H1 (cell line): ENCODE data around the gene ARID1B.
A peak's percentile ranks its signal among the peaks of the same experiment; 100 is the strongest.

Experiments
- TEAD4 ChIP-seq: IDR thresholded peaks from 2 replicates; pipeline ENCODE4 v1.6.1; 2012; ENCODE audit warnings: low read depth, low read length, inconsistent platforms, mixed read lengths
- TF ChIP-seq, protein P1 (sequence below), 3 experiments: IDR thresholded peaks; 1 replicate in 2 of 3; 2 replicates in 1 of 3; pipeline versions ENCODE4 v1.5.1 to v1.6.1; 2011; ENCODE audit warnings: low read length in 3 of 3, mild to moderate bottlenecking in 3 of 3, inconsistent platforms in 2 of 3, low read depth in 1 of 3, moderate library complexity in 1 of 3; ENCODE audit not compliant: insufficient read depth in 1 of 3; ENCODE audit errors: control extremely low read depth in 1 of 3
- TF ChIP-seq, protein P2 (sequence below): IDR thresholded peaks from 2 replicates; pipeline ENCODE4 v1.6.1; 2011; ENCODE audit warnings: low read length, improper control_type of control experiment

DNA sequence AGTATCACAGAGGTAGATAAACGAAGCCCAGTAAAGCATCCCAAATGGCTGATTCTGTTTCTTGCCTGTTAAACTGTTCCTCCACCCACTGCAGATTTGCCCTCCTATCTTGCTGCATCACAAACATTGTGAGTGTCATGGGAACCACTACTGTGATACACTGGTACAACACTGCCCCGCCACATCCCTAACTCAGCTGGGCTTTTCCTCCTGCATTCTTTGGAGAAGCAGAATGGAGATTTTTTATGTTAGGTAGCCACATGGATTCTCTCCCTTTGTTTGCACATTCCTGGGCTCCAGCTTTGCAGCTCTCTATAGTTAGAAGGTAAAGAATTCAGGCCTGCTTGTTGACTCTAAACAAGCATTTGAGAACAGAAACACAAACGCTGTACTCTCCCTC, 312.1 kb downstream of the ARID1B start:
- TF ChIP-seq, protein P1, sequence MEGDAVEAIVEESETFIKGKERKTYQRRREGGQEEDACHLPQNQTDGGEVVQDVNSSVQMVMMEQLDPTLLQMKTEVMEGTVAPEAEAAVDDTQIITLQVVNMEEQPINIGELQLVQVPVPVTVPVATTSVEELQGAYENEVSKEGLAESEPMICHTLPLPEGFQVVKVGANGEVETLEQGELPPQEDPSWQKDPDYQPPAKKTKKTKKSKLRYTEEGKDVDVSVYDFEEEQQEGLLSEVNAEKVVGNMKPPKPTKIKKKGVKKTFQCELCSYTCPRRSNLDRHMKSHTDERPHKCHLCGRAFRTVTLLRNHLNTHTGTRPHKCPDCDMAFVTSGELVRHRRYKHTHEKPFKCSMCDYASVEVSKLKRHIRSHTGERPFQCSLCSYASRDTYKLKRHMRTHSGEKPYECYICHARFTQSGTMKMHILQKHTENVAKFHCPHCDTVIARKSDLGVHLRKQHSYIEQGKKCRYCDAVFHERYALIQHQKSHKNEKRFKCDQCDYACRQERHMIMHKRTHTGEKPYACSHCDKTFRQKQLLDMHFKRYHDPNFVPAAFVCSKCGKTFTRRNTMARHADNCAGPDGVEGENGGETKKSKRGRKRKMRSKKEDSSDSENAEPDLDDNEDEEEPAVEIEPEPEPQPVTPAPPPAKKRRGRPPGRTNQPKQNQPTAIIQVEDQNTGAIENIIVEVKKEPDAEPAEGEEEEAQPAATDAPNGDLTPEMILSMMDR (IDR thresholded peaks at IDR 0.05; ENCODE audit: control extremely low read depth in 1 of 3, insufficient read depth in 1 of 3, low read depth in 1 of 3, low read length in 3 of 3), result no peak
- TF ChIP-seq TEAD4, result peak; percentile 99
- TF ChIP-seq, protein P2, sequence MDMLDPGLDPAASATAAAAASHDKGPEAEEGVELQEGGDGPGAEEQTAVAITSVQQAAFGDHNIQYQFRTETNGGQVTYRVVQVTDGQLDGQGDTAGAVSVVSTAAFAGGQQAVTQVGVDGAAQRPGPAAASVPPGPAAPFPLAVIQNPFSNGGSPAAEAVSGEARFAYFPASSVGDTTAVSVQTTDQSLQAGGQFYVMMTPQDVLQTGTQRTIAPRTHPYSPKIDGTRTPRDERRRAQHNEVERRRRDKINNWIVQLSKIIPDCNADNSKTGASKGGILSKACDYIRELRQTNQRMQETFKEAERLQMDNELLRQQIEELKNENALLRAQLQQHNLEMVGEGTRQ, result no peak
